GM19438 (cell line): Measurements from ENCODE around the gene GATA3.

ENCODE experiments used
- ATAC-seq: cut with Tn5 transposase; IDR thresholded peaks from one replicate; pipeline ENCODE4 v1.9.1; 2021; ENCODE audit warnings: low read depth; ENCODE audit not compliant: unreplicated experiment

Gene GATA3

DNA sequence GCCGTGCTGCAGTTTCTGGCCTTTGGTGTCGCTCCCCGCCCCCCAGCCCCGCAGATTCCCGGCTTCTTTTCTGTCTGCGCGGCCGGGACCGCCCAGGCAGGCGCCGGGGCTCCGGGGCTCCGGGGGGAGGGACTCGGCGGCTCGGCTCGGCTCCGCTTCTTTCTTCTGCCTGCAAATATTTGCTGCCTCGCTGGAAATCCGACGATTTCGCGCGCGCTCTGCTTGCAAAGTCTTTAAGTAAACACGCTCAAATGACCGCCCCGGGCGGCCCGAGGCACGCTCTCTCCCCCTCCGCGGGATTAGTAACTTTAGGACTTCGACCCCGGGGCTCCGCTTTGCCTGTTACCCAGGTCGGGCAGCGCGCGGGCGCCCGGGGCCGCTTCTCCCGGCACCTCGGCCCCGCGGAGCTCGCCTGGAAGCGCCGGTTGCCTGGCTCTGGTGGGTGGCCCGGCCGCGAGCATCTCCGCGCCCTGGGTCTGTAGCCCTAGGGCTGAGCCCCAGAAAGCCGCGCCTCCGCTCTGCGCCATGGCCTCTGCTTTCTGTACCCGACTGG is 3.9 kb upstream of the GATA3 start:
- no peak for ATAC-seq

DNA sequence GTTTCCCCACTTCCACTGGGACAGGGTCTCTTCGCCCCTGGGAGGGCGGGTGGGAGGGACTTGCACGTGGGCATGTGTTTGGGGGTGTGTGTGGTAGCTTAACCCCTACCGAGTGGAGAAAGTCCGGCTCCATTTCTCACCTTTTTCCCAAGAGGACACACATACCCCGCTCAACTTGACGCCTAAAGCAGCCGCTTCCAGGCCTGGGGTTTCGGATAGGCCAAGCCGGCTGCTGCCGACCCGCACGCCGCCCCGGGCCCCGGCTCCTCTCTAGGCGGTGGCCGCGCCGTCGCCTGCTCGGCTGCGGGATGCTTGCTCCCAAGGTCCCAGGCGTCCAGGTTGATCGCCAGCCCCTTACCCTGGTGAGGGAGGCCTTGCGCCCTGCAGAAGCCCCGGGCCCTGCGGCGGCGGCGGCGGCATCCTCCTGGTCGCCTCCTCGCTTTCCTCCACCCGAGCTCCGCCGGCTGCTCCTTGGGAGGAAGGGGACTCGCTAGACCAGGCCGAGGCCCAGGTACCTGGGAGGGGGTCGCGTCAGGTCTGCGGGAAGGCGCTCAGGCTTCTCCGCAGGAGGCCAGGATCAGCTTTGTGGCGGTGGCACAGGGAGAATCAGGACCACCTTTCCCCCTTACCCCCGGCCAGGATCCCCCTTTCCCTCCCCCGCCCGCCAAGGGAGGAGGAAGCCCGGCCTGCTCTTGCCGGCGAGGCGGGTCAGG is 3.2 kb upstream of the GATA3 start:
- no peak for ATAC-seq

DNA sequence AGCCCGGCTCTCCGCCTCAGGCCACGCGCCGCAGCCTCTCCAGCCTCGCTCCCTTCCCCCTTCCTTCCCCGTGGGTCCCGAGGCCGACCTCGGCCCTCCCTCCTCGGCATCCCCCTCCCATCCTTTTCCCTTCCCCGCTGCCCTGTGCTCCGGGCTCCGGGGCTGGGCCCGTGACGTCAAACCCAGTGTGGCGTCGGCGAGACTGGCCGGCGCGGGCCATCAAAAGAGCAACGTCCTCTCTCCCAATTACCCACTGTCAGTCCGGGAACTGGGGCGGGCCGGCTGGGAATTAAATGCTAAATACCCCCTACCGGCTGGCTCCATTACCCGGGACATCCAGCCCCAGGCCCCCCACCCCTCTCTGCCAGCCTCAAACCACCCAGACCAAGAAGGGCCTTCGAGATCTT is 2.6 kb upstream of the GATA3 start:
- ATAC-seq, result no peak

DNA sequence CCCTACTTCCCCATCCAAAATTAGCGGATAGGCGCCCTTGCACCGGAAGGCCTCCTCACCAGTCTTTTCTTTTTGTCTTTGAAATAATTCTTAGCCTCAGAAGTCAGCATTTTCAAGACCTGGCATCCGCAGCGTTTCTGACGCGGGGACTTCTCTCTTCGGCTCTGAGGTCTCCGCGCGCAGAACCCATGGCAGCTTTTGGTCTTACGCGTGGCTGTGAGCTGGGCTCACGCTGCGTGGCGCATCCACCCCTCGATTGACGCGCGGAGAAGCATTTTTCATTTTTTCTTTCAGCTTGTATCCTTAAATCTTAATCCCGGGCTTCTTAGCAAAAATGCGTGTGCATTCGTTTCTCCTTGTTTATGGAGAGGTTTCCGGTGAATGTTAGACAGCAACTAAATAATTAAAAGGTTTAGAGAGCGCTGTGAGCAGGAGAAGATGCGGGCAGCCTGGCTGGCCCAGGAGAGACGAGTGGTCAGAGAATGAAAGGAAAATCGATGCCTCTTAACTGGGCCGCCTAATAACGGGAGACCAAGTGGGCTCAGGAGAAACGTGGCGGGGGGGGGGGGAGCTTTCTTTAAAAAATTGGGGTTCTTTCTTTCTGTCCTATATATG is 2.0 kb upstream of the GATA3 start:
- no peak for ATAC-seq

DNA sequence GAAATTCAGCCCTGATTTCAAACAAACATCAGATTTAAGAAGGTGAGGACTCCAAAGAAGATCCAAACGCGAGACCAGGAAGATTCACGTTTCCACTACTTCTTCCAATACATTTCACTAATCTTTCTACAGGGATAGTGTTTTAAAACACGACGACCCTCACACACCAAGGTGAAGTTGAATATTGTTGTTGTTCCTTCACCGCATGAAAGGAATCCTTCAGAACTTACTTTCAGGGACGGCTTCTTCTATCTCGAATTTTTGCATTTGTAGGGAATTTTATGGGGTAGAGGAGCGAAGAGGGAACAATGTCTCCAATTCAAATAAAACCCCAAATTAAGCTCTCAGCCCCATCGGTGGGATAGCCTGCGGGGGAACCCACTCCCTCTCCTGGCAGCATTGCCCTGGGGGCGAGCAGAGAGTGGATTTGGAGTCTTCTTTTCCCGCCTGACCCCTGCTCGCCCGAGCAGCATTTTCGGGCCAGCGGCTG is 1.5 kb upstream of the GATA3 start:
- ATAC-seq, result no peak

DNA sequence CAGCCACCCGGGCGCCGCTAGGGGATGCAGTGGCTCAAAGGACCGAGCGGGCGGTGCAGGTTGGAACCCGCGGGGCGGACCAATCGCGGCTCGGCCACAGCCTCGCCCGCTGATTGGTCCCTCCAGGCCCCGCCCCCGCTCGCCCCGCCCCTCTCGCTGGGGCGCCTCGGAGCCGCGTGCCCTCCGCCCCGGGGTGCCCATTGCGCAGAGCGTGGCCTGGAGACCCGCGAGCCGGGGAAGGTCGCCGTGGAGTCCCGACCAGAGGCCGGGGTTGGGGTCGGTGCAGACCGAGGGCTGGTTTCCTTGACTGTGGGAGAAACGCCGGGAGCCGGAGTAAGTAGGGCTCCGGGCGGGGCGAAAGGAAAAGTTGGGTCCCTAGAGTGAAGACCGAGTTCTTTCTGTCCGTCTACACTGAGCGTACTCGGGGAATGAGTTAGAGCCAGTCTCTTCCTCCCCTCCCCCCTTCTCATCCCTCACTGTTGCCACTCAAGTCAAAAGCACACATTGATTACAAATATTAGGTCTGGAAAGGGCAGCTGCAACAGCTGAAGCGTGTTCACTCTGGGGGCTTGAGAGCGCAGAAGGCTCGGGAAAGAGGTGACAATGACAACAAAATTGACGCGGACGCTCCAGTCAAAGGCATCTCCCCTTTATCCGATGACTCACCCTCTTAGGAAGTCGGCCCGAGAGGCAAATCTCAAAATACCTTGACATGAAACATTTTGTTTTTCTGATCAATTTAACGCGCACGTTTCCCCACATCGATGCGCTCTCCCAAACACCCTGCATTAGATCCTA is 843 bp upstream of the GATA3 start:
- ATAC-seq, result peak; percentile 53

DNA sequence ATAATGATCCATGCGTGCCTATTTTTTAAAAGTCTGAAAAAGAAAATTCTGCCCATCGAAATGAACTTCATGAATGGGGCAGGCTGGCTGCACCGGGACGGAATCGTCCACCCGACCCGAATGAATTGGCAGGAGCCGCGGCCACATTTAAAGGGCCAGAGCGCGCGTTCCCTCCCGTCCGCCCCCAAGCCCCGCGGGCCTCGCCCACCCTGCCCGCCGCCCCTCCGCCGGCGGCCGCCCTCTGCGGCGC is 319 bp upstream of the GATA3 start:
- ATAC-seq, result peak; percentile 0

DNA sequence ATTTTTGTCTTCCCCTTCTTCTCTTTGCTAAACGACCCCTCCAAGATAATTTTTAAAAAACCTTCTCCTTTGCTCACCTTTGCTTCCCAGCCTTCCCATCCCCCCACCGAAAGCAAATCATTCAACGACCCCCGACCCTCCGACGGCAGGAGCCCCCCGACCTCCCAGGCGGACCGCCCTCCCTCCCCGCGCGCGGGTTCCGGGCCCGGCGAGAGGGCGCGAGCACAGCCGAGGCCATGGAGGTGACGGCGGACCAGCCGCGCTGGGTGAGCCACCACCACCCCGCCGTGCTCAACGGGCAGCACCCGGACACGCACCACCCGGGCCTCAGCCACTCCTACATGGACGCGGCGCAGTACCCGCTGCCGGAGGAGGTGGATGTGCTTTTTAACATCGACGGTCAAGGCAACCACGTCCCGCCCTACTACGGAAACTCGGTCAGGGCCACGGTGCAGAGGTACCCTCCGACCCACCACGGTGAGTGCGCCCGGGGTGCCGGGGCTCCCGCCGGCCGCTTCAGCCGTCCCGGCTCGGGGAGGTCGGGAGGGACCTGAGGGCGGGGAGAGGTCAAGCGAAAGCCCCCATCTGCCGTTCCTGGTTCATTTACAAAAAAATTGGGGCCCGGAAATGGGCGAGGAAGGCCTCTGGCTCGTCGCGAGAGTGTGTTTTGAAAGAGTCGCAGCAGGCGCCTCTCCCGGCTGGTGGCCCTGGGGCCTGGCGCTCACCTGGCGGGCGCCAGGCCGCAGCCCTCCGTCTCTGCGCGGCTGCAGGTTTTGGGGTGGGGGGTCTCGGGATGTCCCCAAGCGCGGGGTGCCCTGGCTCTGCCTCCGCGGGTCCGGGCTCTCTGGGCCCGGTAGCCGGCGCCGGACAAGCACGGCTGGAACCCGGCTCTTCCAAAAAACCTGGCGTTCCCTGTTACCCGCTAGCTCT is 1.2 kb downstream of the GATA3 start:
- ATAC-seq, result no peak

DNA sequence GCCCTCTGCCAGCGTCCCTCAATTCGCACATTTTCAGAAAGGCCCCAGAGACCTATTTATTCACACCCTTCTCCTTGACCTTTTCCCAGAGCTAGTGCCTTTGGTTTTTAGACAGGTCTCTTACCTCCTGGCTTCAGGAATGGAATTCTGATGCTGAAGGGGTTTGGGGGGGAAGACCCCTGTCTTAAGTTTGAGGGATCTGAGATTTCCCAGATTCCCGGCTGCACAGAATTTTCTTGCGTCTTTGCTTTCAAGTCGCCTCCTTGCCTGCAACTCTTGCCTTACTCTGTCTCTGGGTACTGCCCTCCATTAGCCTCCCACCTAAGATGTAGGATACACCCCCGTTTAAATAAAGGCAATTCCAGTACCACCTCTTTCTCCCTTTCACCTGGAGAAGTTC is 1.9 kb downstream of the GATA3 start:
- ATAC-seq, result no peak

DNA sequence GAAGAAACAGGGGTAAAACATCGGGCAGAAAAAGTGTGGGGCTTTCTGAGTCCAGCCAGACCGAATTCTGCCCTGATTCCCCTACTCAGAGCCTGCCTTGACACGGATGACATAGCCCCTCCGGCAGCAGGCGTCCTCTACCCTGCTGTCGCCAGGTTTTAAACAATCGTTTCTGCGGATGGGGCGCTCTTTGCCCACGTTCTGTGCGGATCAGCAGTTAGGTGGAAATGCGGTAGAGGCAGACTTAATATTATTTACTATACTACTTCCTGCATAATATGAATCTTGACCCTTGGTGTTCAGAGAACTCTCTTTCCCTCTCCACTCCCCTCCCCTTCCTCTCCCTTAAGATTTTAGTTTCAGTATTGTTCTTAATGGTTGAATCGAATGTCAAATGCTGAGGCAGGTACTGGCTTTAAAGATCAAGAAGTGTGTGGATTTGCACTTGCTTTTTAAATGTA is 2.4 kb downstream of the GATA3 start:
- ATAC-seq, result peak; percentile 18

DNA sequence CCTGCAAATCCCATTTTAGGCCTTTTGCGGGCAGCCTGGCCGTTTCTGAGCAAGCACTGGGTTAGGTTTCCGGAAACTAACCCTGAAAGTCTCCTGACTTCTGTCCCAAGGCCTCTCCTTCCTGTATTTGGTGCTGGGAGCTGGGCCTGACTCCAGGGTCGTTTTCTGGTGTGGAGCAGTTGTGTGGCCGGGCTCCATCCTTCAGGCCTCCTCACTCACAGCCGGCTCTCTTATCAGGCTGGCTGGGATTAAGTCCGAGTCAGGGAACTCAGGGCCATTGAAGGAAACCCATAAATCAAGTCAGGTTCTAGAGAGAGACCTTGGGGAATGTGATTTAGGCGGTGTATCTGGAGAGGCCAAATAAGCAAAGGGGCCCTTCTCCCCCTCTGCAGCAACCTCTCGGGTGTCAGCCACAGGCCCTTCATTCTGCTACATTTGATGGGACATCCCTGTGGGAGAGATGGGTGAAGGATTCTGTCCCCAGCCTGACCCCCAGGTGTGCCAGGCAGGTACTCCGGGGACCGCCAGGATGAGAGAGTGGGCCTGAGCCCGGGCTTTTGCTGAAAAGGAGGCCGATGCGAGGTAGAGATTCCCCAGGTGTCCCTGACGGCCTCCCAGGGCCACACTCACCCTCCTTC is 3.3 kb downstream of the GATA3 start:
- ATAC-seq, result no peak

DNA sequence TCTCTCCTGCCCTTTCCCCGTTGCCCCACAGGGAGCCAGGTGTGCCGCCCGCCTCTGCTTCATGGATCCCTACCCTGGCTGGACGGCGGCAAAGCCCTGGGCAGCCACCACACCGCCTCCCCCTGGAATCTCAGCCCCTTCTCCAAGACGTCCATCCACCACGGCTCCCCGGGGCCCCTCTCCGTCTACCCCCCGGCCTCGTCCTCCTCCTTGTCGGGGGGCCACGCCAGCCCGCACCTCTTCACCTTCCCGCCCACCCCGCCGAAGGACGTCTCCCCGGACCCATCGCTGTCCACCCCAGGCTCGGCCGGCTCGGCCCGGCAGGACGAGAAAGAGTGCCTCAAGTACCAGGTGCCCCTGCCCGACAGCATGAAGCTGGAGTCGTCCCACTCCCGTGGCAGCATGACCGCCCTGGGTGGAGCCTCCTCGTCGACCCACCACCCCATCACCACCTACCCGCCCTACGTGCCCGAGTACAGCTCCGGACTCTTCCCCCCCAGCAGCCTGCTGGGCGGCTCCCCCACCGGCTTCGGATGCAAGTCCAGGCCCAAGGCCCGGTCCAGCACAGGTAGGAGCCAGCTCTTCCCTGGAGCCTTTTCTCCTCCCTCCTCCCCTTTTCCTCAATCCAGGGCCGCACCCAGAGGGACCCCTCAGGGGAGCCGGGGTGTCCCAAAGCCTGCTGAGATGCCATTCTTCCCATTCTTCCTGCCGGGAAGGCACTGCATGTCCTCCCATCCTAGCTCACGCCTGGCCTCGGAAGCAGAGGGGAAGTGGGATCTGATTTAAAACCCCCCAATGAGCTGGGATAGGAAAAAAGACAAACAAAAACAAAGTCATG is 4.0 kb downstream of the GATA3 start:
- ATAC-seq, result no peak

DNA sequence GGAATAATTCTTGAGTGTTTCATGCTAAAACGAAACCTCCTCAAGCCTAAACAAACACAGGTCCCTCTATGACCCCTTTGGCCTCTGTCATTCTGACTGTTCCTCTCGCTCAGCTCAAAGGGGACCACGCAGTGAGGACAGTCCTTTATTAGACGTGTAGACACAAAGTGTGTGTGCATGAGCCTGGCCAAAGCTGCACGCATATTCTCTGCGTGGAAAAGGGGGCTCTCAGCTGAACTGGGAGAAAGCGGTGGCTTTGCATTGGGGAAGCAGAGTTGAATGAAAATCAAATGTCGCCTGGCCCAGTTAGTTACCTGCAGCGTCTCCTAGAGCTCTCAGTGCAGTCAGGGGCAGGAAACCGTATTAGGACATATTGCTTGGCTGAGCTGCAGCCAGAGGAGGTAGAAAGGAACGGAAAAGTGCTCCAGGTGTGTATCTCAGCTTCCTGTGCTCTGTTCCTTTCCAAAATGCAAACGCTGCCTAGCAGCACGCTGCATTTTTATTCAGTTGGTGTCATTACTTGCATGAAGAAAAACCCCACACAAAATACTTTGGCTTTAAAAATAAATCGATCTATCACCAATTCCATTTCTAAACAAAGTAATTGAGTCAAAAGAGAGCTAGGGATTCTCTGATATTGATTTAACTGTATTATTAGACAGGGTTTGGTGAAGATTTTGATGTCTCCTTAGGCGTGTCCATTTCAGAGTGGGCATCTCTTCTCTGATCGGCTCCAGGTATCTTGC is 4.9 kb downstream of the GATA3 start:
- no peak for ATAC-seq

DNA sequence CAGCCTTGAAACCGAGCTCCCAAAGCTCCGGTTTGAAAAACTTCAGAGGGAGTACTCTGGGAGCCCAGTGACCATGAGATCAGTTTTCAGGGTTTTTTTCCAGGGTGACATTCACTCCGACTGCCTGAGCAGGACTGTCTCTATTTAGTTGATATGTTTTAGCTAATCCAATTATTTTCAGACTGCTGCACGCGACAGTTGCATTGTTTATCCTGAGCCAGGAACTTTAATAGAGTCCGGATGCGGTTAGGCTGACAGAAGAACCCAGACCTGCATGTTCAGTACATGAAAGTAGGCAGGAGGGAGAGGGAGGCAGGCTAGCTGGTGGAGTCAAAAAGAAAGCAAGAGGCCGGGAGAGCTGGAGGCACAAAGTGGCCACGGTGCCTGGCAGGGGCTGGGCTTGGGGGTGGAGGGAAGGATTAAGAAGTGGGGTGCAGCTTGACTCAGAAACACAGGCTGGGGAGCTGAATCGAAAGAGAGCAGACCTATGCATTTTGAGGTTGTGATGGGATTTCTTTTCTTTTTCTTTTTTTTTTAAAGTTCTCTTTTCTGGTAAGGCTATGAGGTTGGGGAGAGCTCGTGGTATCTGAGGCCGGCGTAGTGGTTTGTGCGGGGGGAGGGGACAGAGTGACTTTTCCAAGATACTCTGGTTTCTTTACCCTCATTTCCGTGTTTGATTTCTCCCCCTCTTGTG is 5.7 kb downstream of the GATA3 start:
- ATAC-seq, result peak; percentile 44

DNA sequence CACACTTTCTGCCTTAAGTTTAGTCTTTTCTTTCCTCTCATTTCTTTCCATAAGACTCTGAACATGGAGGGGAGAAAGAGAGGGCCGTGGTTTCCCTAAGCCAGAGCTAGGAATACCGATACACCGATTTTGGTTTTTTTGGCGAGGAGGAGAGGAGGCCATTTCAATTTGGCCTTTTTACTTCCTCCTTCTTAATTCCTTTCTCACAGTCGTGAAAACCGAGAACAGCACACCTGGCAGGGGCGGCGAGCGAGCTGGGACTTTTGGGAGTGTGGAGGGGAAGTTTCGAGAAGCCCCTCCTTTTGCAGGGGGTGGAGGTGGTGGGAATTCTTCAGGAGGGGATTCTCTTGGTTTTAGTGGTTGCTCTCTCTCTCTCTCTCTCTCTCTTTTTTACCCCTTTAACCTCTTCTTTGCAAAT is 6.2 kb downstream of the GATA3 start:
- no peak for ATAC-seq

DNA sequence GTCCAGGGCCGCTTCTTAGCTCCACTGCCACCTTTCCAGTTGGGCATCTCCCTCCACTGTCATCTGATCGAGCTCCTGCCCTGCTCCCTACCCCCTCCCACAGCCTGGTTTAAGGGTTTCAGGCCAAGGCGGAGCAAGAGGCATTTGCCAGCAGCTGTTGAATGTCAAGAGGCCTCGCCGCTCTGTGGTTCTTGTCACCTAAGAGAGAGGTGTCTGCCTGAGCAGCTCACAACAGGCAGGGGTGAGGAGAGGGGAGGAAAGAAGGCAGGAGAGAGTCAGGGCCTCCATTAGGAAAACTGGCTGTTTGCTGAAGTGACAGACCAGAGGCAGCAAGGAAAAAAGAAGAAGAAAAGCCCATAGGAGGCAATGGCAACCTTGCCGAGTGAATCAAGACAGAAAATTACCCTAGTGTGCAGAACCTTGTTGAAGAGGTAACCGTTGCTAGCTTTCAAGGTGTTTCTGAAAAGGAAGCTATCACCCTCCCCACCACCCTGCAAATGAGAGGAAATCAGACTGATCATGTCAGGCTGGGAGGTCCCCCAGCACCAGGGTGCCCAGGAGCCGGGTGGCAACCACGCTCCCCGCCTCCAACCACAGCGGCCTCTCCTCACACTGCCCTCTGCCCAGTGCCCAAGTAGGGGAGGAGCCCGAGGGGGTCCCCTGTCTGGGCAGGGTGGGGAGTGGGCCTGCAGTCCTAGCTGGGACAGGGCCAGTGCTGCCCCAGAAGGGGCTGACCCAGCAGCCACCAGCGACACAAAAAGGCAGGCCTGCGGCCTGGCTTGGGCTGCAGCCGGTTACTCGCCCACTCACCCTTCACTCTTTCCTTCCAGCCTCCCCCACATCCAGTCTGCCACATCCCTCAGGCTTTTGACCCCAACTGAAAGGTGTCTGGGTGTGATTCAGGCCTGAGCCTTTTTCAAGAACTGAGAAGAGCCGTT is 7.1 kb downstream of the GATA3 start:
- ATAC-seq, result no peak
